ENCODE data around the gene CDK6. TPM values are rescaled to one million over a fixed set of nuclear protein-coding genes. Genes with fewer than 3 reads are reported as not detected.

The CDK6 gene
- total RNA-seq, 1 experiment from 2014 or later = 41.4 TPM

- Histone ChIP-seq H3K9me2 (ENCODE audit: insufficient read depth) (no peaks in the 10 kb centered on the region), H3K4me1 (ENCODE audit: control insufficient read depth in 1 of 2, insufficient read depth in 2 of 2, low read length in 2 of 2) (no peaks in the 10 kb centered on the region), H4K20me1 (ENCODE audit: insufficient read depth) (no peaks in the 10 kb centered on the region), H3K36me3 (ENCODE audit: control insufficient read depth in 1 of 2, insufficient read depth in 2 of 2, low read length in 2 of 2) (no peaks in the 10 kb centered on the region), H3K4me2 (ENCODE audit: low read length) (no peak overlapping the region), H3K27me3 (ENCODE audit: insufficient read depth, low read length) (no peaks in the 10 kb centered on the region), H3K9ac (ENCODE audit: low read length) (no peak overlapping the region), H3K4me3 (replicated peaks in 1 of 2; ENCODE audit: low read depth in 1 of 2, low read length in 2 of 2) (no peak overlapping the region), H2AFZ (ENCODE audit: low read depth, low read length, poor library complexity, severe bottlenecking) (no peak overlapping the region), H3K9me3 (ENCODE audit: control insufficient read depth in 1 of 2, insufficient read depth in 1 of 2, low read depth in 1 of 2, low read length in 2 of 2) (no peaks in the 10 kb centered on the region), H3K27ac (ENCODE audit: low read depth, low read length) (no peak overlapping the region), H3K79me2 (ENCODE audit: insufficient read depth, low read length) (no peaks in the 10 kb centered on the region)
- no peak for DNase-seq (ENCODE audit: low read depth, low spot score)
- ChIA-PET POLR2A (no interaction called here), RAD21 (ENCODE audit: low non-redundant PET in 1 of 2, low total read pairs in 2 of 2, uncharacterized antibody in 2 of 2, unreplicated experiment in 2 of 2) (no interaction called here), CTCF (no interaction called here)
- no peak for TF ChIP-seq FOSL1 (IDR thresholded peaks at IDR 0.05; ENCODE audit: low read depth)
- no peak for TF ChIP-seq CTCF (IDR thresholded peaks at IDR 0.05 in 2 of 3, conservative IDR thresholded peaks at IDR 0.05 in 1 of 3; ENCODE audit: borderline replicate concordance in 1 of 3, insufficient read depth in 1 of 3, low read depth in 2 of 3, low read length in 2 of 3)
- no peak for TF ChIP-seq ELF1 (IDR thresholded peaks at IDR 0.05; ENCODE audit: borderline replicate concordance, low read depth)
- TF ChIP-seq POLR2A (IDR thresholded peaks at IDR 0.05; ENCODE audit: borderline replicate concordance, extremely low read depth, insufficient read depth, insufficient read length) = no peak
- TF ChIP-seq CEBPB (IDR thresholded peaks at IDR 0.05; ENCODE audit: low read depth) = no peak
- no peak for TF ChIP-seq MAX (IDR thresholded peaks at IDR 0.05)
- TF ChIP-seq SRF (IDR thresholded peaks at IDR 0.05; ENCODE audit: low read depth) = no peak
- no peak for TF ChIP-seq TCF7L2 (IDR thresholded peaks at IDR 0.05; ENCODE audit: borderline replicate concordance, extremely low read depth, insufficient read depth, insufficient read length)
- no peak for TF ChIP-seq EZH2phosphoT487 (IDR thresholded peaks at IDR 0.05; ENCODE audit: borderline replicate concordance)
- no peak for TF ChIP-seq SP1 (IDR thresholded peaks at IDR 0.05; ENCODE audit: low read depth)
- TF ChIP-seq SIN3A (IDR thresholded peaks at IDR 0.05; ENCODE audit: low read depth) = no peak
- TF ChIP-seq ZBTB33 (IDR thresholded peaks at IDR 0.05; ENCODE audit: extremely low read depth, insufficient replicate concordance, low read length) = no peak
- TF ChIP-seq ZNF274 (IDR thresholded peaks at IDR 0.05; ENCODE audit: low read depth, low read length) = no peak
- no peak for TF ChIP-seq YY1 (IDR thresholded peaks at IDR 0.05; ENCODE audit: extremely low read depth, insufficient replicate concordance, low read depth, low read length)
- no peak for TF ChIP-seq EZH2 (IDR thresholded peaks at IDR 0.05)
- TF ChIP-seq RAD21 (IDR thresholded peaks at IDR 0.05; ENCODE audit: low read depth) = no peak
- no peak for TF ChIP-seq ZFX (IDR thresholded peaks at IDR 0.05)
- TF ChIP-seq ATF3 (IDR thresholded peaks at IDR 0.05) = no peak
- no peak for TF ChIP-seq POLR2AphosphoS5 (IDR thresholded peaks at IDR 0.05; ENCODE audit: low read depth, low read length)
- BruUV-seq (replicated peaks) = no TSS peak
- no peak for ATAC-seq
- intact Hi-C loops (cut with micrococcal nuclease) = no loop called here
Observed at GRCh38 chr7:92848851-92849250, 12.5 kb upstream of the CDK6 start.

All from HCT116 (cell line).